ENCODE results near the gene CLBA1. TPM values are rescaled to one million over a fixed set of nuclear protein-coding genes. Genes with fewer than 3 reads are reported as not detected.
A peak's percentile ranks its signal among the peaks of the same experiment; 100 is the strongest.

CLBA1 gene
- total and polyA plus RNA-seq, 4 experiments from 2014 or later: 1.2 to 1.6 (median 1.3) TPM

GRCh38 chr14:105018414-105018813, 32.8 kb downstream of the CLBA1 start:
- intact Hi-C loops (cut with micrococcal nuclease): no loop called here
- H3K27me3 ChIP-seq (ENCODE audit: insufficient read depth, low read length): no peaks in the 10 kb centered on the region
- DNase-seq: no peak
- POLR2A ChIA-PET (ENCODE audit: partially characterized antibody): interaction anchor here (4.6 to 4.9 kb wide), 2 partner anchors 34 to 45 kb away, joined by 32 to 70 read pairs; partner anchors contain the start of genes CLBA1 and GPR132
- peak overlapping the region in 6 of 7 donors; percentile 13 to 97 (median 80) for H3K27ac Mint-ChIP-seq
- no peaks in the 10 kb centered on the region for H3K9me3 Mint-ChIP-seq
- H3K27ac ChIP-seq (ENCODE audit: low read depth, low read length): no peak overlapping the region
- peaks cover 4 to 6% of the 10 kb centered on the region in 2 donors for H3K36me3 Mint-ChIP-seq
- peak overlapping the region in 7 of 8 donors; percentile 92 to 98 (median 93) for H3K4me3 Mint-ChIP-seq
- peaks cover 0 to 1% of the 10 kb centered on the region in 2 donors for H3K27me3 Mint-ChIP-seq
- H3K36me3 ChIP-seq (ENCODE audit: insufficient read depth, low read length): no peaks in the 10 kb centered on the region
- CTCF ChIA-PET (ENCODE audit: partially characterized antibody): interaction anchor here (0.9 to 6.6 kb wide), 3 partner anchors 16 to 72 kb away, joined by 3 to 46 read pairs (median 3); no protein-coding TSS in a partner anchor
- peaks cover 50 to 87% (median 67%) of the 10 kb centered on the region in 4 donors for H3K4me1 Mint-ChIP-seq
- H3K4me1 ChIP-seq (ENCODE audit: insufficient read depth, low read length): peaks cover 78% of the 10 kb centered on the region
- no peak overlapping the region for H3K4me3 ChIP-seq (ENCODE audit: low read length in 2 of 2)
- no peaks in the 10 kb centered on the region for H3K9me3 ChIP-seq (ENCODE audit: control insufficient read depth in 1 of 2, low read length in 2 of 2)

- H3K36me3 ChIP-seq (ENCODE audit: insufficient read depth, low read length): no peaks in the 10 kb centered on the region
- ChIA-PET POLR2A (ENCODE audit: partially characterized antibody) (interaction anchor here (0.7 to 4.9 kb wide), 18 partner anchors 9 to 465 kb away, joined by 3 to 70 read pairs (median 6); partner anchors contain the start of genes BRF1, CLBA1, GPR132 and PACS2), CTCF (ENCODE audit: partially characterized antibody) (interaction anchor here (1.0 to 6.6 kb wide), 4 partner anchors 8 to 36 kb away, joined by 4 to 46 read pairs (median 9); partner anchors contain the start of gene CLBA1)
- intact Hi-C loops (cut with micrococcal nuclease): loop anchor here (2.0 to 5.0 kb wide), 5 partner anchors 43 to 1303 kb away; partner anchors contain the start of genes SIVA1, TEDC1, XRCC3 and ZFYVE21
- peaks cover 72% of the 10 kb centered on the region for H3K4me1 ChIP-seq (ENCODE audit: insufficient read depth, low read length)
- peaks cover 0 to 1% of the 10 kb centered on the region in 2 donors for H3K27me3 Mint-ChIP-seq
- no peaks in the 10 kb centered on the region for H3K9me3 Mint-ChIP-seq
- peaks cover 4 to 9% of the 10 kb centered on the region in 2 donors for H3K36me3 Mint-ChIP-seq
- peak overlapping the region; percentile 42 to 69 for H3K4me3 ChIP-seq (ENCODE audit: low read length in 2 of 2)
- H3K27me3 ChIP-seq (ENCODE audit: insufficient read depth, low read length): no peaks in the 10 kb centered on the region
- H3K4me1 Mint-ChIP-seq: peaks cover 34 to 84% (median 61%) of the 10 kb centered on the region in 4 donors
- peak overlapping the region; percentile 75 for H3K27ac ChIP-seq (ENCODE audit: low read depth, low read length)
- peak overlapping the region; percentile 94 to 97 (median 96) for H3K27ac Mint-ChIP-seq
- no peaks in the 10 kb centered on the region for H3K9me3 ChIP-seq (ENCODE audit: control insufficient read depth in 1 of 2, low read length in 2 of 2)
- peak; percentile 61 to 83 (median 68) for DNase-seq
- H3K4me3 Mint-ChIP-seq: peak overlapping the region; percentile 92 to 98 (median 94)
Observed at GRCh38 chr14:105019861-105020814, 34.5 kb downstream of the CLBA1 start.

GRCh38 chr14:105020815-105021655, 35.4 kb downstream of the CLBA1 start, which contains the start of gene CDCA4:
Gene CDCA4, minus strand, starts transcription at chr14:105021083. Its CDS starts 9,154 bp downstream, at chr14:105011929.
- no peaks in the 10 kb centered on the region for H3K36me3 ChIP-seq (ENCODE audit: insufficient read depth, low read length)
- H3K27ac ChIP-seq (ENCODE audit: low read depth, low read length): peak within 1 kb of the TSS; percentile 75
- H3K27me3 ChIP-seq (ENCODE audit: insufficient read depth, low read length): no peaks in the 10 kb centered on the region
- H3K4me3 Mint-ChIP-seq: peak within 1 kb of the TSS; percentile 92 to 98 (median 94)
- peaks cover 29 to 84% (median 57%) of the 10 kb centered on the region in 4 donors for H3K4me1 Mint-ChIP-seq
- intact Hi-C loops (cut with micrococcal nuclease): loop anchor here (1.0 to 5.0 kb wide), 10 partner anchors 12 to 1304 kb away; partner anchors contain the start of genes BRF1, CLBA1, GPR132 and SIVA1
- H3K36me3 Mint-ChIP-seq: peaks cover under 1 to 10% of the 10 kb centered on the region in 2 donors
- ChIA-PET CTCF (ENCODE audit: partially characterized antibody) (interaction anchor here (0.7 to 6.6 kb wide), 6 partner anchors 10 to 44 kb away, joined by 3 to 46 read pairs (median 4); partner anchors contain the start of genes CLBA1 and GPR132), POLR2A (ENCODE audit: partially characterized antibody) (interaction anchor here (0.7 to 4.9 kb wide), 21 partner anchors 8 to 464 kb away, joined by 3 to 70 read pairs (median 4); partner anchors contain the start of genes BRF1, CLBA1, GPR132 and PACS2)
- H3K4me3 ChIP-seq (ENCODE audit: low read length in 2 of 2): peak within 1 kb of the TSS; percentile 69 to 71
- no peaks in the 10 kb centered on the region for H3K9me3 Mint-ChIP-seq
- peaks cover 72% of the 10 kb centered on the region for H3K4me1 ChIP-seq (ENCODE audit: insufficient read depth, low read length)
- no peaks in the 10 kb centered on the region for H3K9me3 ChIP-seq (ENCODE audit: control insufficient read depth in 1 of 2, low read length in 2 of 2)
- H3K27ac Mint-ChIP-seq: peak within 1 kb of the TSS; percentile 94 to 97 (median 96)
- DNase-seq: peak; percentile 94 to 98 (median 97)
- H3K27me3 Mint-ChIP-seq: peaks cover 0 to 1% of the 10 kb centered on the region in 2 donors

- Mint-ChIP-seq H3K9me3 (no peaks in the 10 kb centered on the region), H3K4me1 (peaks cover 24 to 82% (median 53%) of the 10 kb centered on the region in 4 donors), H3K27ac (peak overlapping the region; percentile 92 to 97 (median 94)), H3K4me3 (peak overlapping the region; percentile 88 to 94 (median 90)), H3K27me3 (peaks cover 0 to 1% of the 10 kb centered on the region in 2 donors), H3K36me3 (peaks cover 0 to 12% of the 10 kb centered on the region in 2 donors)
- H3K4me1 ChIP-seq (ENCODE audit: insufficient read depth, low read length): peaks cover 68% of the 10 kb centered on the region
- peak overlapping the region; percentile 61 to 71 for H3K4me3 ChIP-seq (ENCODE audit: low read length in 2 of 2)
- no peak for DNase-seq
- ChIA-PET POLR2A (ENCODE audit: partially characterized antibody) (interaction anchor here (0.6 to 4.9 kb wide), 11 partner anchors 7 to 279 kb away, joined by 3 to 70 read pairs (median 8); partner anchors contain the start of genes BRF1, CLBA1 and GPR132), CTCF (ENCODE audit: partially characterized antibody) (interaction anchor here (1.3 to 6.6 kb wide), 4 partner anchors 10 to 44 kb away, joined by 3 to 46 read pairs (median 4); partner anchors contain the start of gene GPR132)
- H3K9me3 ChIP-seq (ENCODE audit: control insufficient read depth in 1 of 2, low read length in 2 of 2): no peaks in the 10 kb centered on the region
- intact Hi-C loops (cut with micrococcal nuclease): loop anchor here (1.0 to 5.0 kb wide), 10 partner anchors 12 to 1304 kb away; partner anchors contain the start of genes BRF1, CLBA1, GPR132 and SIVA1
- H3K27me3 ChIP-seq (ENCODE audit: insufficient read depth, low read length): no peaks in the 10 kb centered on the region
- no peaks in the 10 kb centered on the region for H3K36me3 ChIP-seq (ENCODE audit: insufficient read depth, low read length)
- peak overlapping the region; percentile 61 for H3K27ac ChIP-seq (ENCODE audit: low read depth, low read length)
Observed at GRCh38 chr14:105021656-105022275, 36.2 kb downstream of the CLBA1 start.

- Histone ChIP-seq H3K4me3 (ENCODE audit: low read length in 2 of 2) (peak overlapping the region in 1 of 2 donors; percentile 61), H3K27ac (ENCODE audit: low read depth, low read length) (peak overlapping the region; percentile 61), H3K9me3 (ENCODE audit: control insufficient read depth in 1 of 2, low read length in 2 of 2) (no peaks in the 10 kb centered on the region), H3K4me1 (ENCODE audit: insufficient read depth, low read length) (peaks cover 67% of the 10 kb centered on the region), H3K36me3 (ENCODE audit: insufficient read depth, low read length) (no peaks in the 10 kb centered on the region), H3K27me3 (ENCODE audit: insufficient read depth, low read length) (no peaks in the 10 kb centered on the region)
- no peak for DNase-seq
- peaks cover 23 to 82% (median 51%) of the 10 kb centered on the region in 4 donors for H3K4me1 Mint-ChIP-seq
- peaks cover 0 to 12% of the 10 kb centered on the region in 2 donors for H3K36me3 Mint-ChIP-seq
- peak overlapping the region in 6 of 7 donors; percentile 35 to 97 (median 94) for H3K27ac Mint-ChIP-seq
- intact Hi-C loops (cut with micrococcal nuclease): loop anchor here (5.0 kb wide), 2 partner anchors 270 to 1305 kb away; partner anchors contain the start of genes SIVA1, XRCC3 and ZFYVE21
- H3K4me3 Mint-ChIP-seq: peak overlapping the region; percentile 8 to 94 (median 90)
- no peaks in the 10 kb centered on the region for H3K9me3 Mint-ChIP-seq
- H3K27me3 Mint-ChIP-seq: peaks cover 0 to 1% of the 10 kb centered on the region in 2 donors
- CTCF ChIA-PET (ENCODE audit: partially characterized antibody): interaction anchor here (1.4 to 6.6 kb wide), 3 partner anchors 10 to 23 kb away, joined by 3 to 46 read pairs (median 3); no protein-coding TSS in a partner anchor
- POLR2A ChIA-PET (ENCODE audit: partially characterized antibody): interaction anchor here (0.6 to 4.9 kb wide), 4 partner anchors 8 to 41 kb away, joined by 3 to 70 read pairs (median 18); partner anchors contain the start of genes CLBA1 and GPR132
Observed at GRCh38 chr14:105022276-105022670, 36.7 kb downstream of the CLBA1 start.

Data from CD4-positive, alpha-beta memory T cell (primary cell).